B cell (primary cell): ENCODE measurements around the gene RERGL. TPM values are rescaled to one million over a fixed set of nuclear protein-coding genes. Genes with fewer than 3 reads are reported as not detected.

Experiments used
- ATAC-seq: fragments of 200-7000 bp; cut with Tn5 transposase; one replicate; pipeline ENCODE4 v1.10.0; 2021; ENCODE audit warnings: low read depth, mild to moderate bottlenecking, moderate number of reproducible peaks, moderate library complexity
- CTCF ChIA-PET: fragments of 350-600 bp; sonication (Branson Sonifier 250); formaldehyde crosslinking; loops from one replicate; lab custom pipeline; 2021; ENCODE audit warnings: antibody characterized with exemption, inconsistent platforms; lab: Charles Lee
- POLR2A ChIA-PET: fragments of 350-600 bp; sonication (Branson Sonifier 250); formaldehyde crosslinking; loops from one replicate; lab custom pipeline; 2021; ENCODE audit warnings: antibody characterized with exemption; lab: Charles Lee
- DNase-seq: peaks from one replicate; pipeline ENCODE4 v3.0.0; 2013
- H2AFZ ChIP-seq: 2 replicates; pipeline ENCODE4 v1.6.1; 2012; ENCODE audit warnings: mild to moderate bottlenecking, low read depth, low read length; ENCODE audit not compliant: insufficient read depth, poor library complexity, severe bottlenecking
- H3K27ac ChIP-seq, 2 donors: 1 replicate in 1 of 2; 2 replicates in 1 of 2; pipeline ENCODE4 v1.5.1; 2012 to 2013; ENCODE audit warnings: low read length in 2 of 2, mild to moderate bottlenecking in 2 of 2, moderate library complexity in 1 of 2
- H3K27me3 ChIP-seq, 4 experiments: fragments of 200-600 bp in 1 of 4; sonication (generic) in 1 of 4; replicated peaks in 1 of 4; 1 replicate in 2 of 4; 2 replicates in 2 of 4; pipeline versions ENCODE4 v1.6.1 to v1.7.0; 2013 to 2016; ENCODE audit warnings: low read length in 3 of 4, mild to moderate bottlenecking in 2 of 4, mixed read lengths in 1 of 4, moderate library complexity in 1 of 4; ENCODE audit not compliant: insufficient read depth in 4 of 4, control insufficient read depth in 3 of 4; ENCODE audit errors: control extremely low read depth in 1 of 4
- H3K36me3 ChIP-seq, 2 experiments: replicated peaks in 1 of 2; 1 replicate in 1 of 2; 2 replicates in 1 of 2; pipeline versions ENCODE4 v1.6.1 to v1.7.1; 2013; ENCODE audit warnings: low read length in 1 of 2; ENCODE audit not compliant: insufficient read depth in 2 of 2, control insufficient read depth in 1 of 2; ENCODE audit errors: control extremely low read depth in 1 of 2, extremely low read depth in 1 of 2
- H3K4me1 ChIP-seq, 2 donors: fragments of 200-600 bp in 1 of 2; sonication (generic) in 1 of 2; 1 replicate in 1 of 2; 2 replicates in 1 of 2; pipeline versions ENCODE4 v1.5.1 to v1.6.1; 2013 to 2017; ENCODE audit warnings: low read length in 2 of 2; ENCODE audit not compliant: control insufficient read depth in 2 of 2, insufficient read depth in 2 of 2
- H3K4me2 ChIP-seq: replicated peaks from 2 replicates; pipeline ENCODE3; 2012; ENCODE audit warnings: mild to moderate bottlenecking, low read depth, low read length; ENCODE audit not compliant: poor library complexity, severe bottlenecking
- H3K4me3 ChIP-seq, 5 experiments: fragments of 200-600 bp in 1 of 5; sonication (generic) in 1 of 5; 1 replicate in 3 of 5; 2 replicates in 2 of 5; pipeline versions ENCODE4 v1.5.1 to v1.7.0; 2011 to 2016; ENCODE audit warnings: low read length in 4 of 5, mild to moderate bottlenecking in 4 of 5, low read depth in 2 of 5, control low read depth in 1 of 5, moderate library complexity in 1 of 5; ENCODE audit not compliant: insufficient read depth in 1 of 5; ENCODE audit errors: control extremely low read depth in 1 of 5, extremely low read depth in 1 of 5
- H3K79me2 ChIP-seq: fragments of 200-600 bp; sonication (generic); one replicate; pipeline ENCODE4 v1.6.0; 2016; ENCODE audit warnings: low read length; ENCODE audit not compliant: control insufficient read depth, insufficient read depth
- H3K9ac ChIP-seq: fragments of 200-600 bp; sonication (generic); 2 replicates; pipeline ENCODE4 v1.6.1; 2017; ENCODE audit warnings: mild to moderate bottlenecking, low read length, moderate library complexity
- H3K9me3 ChIP-seq, 3 donors: one replicate each; pipeline versions ENCODE4 v1.6.1 to v1.7.1; 2013; ENCODE audit warnings: low read length in 2 of 3; ENCODE audit not compliant: control insufficient read depth in 2 of 3, insufficient read depth in 1 of 3; ENCODE audit errors: control extremely low read depth in 1 of 3
- H4K20me1 ChIP-seq: 2 replicates; pipeline ENCODE4 v1.6.0; 2012; ENCODE audit warnings: mild to moderate bottlenecking, low read length; ENCODE audit not compliant: insufficient read depth, control insufficient read depth, poor library complexity, severe bottlenecking
- H3K27ac Mint-ChIP-seq: one replicate; pipeline ENCODE4 v1.8.0; 2021; ENCODE audit warnings: mixed read lengths
- H3K27me3 Mint-ChIP-seq: one replicate; pipeline ENCODE4 v1.8.0; 2021; ENCODE audit warnings: mixed read lengths
- H3K4me1 Mint-ChIP-seq: one replicate; pipeline ENCODE4 v1.8.0; 2021; ENCODE audit warnings: mixed read lengths
- H3K4me3 Mint-ChIP-seq: one replicate; pipeline ENCODE4 v1.8.0; 2021; ENCODE audit warnings: mixed read lengths
- H3K9me3 Mint-ChIP-seq: one replicate; pipeline ENCODE4 v1.8.0; 2022; ENCODE audit warnings: mixed read lengths; ENCODE audit not compliant: insufficient read depth
- EZH2 ChIP-seq: IDR thresholded peaks from 2 replicates; pipeline ENCODE4 v1.6.1; 2012; ENCODE audit warnings: borderline replicate concordance, low read depth, mild to moderate bottlenecking, moderate library complexity, low read length; ENCODE audit not compliant: insufficient read depth, poor library complexity, severe bottlenecking
- WGBS: methylation state at CpG from one replicate; pipeline ENCODE4 v1.1.5; 2013; ENCODE audit warnings: missing lambda C conversion rate; ENCODE audit not compliant: insufficient coverage; 5-methylcytosine and 5-hydroxymethylcytosine counted together
- intact Hi-C: fragments of 100-400 bp; cut with micrococcal nuclease; formaldehyde crosslinking; loops from one replicate; pipeline ENCODE4 v1.10.0; 2022
- polyA plus RNA-seq: library from polyadenylated mRNA; depleted of rRNA; stranded (reverse); fragments of >200 nt; gene quantifications from 2 replicates; pipeline ENCODE4 v1.2.3, GENCODE V29; 2012
- total RNA-seq, 2 donors: library from RNA; stranded (reverse); fragments of 120-200 nt in 1 of 2; gene quantifications; 1 replicate in 1 of 2; 2 replicates in 1 of 2; pipeline versions ENCODE4 v1.2.3 to v1.2.4, GENCODE V29; 2013 to 2022
- TF ChIP-seq, protein P1 (sequence below): fragments of 200-600 bp; IDR thresholded peaks from one replicate; pipeline ENCODE4 v1.8.0; 2022; ENCODE audit warnings: antibody characterized with exemption, mild to moderate bottlenecking

RERGL gene
- total and polyA plus RNA-seq, 2 donors (not counting 1 experiment from before 2014, with no cell fraction given): not detected

DNA sequence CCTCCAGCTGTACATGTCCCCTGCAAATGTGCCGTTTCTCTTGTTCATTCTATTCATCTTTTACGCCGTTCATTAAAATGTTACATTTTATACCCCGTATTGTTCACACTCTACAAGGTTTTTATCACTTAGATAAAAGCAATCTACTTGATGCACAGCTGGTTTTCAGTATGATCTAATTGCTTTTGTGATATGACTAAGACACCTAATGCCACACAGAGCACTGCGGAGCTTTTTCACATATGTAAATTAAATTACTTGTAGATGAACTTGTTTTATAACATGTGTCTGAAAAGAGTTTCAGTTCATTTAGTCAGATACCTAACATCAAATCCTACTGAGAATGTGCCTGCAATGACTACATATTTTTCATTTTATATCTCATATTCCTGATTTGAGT is 40.9 kb upstream of the RERGL start:
- Histone ChIP-seq H3K79me2 (no peaks in the 10 kb centered on the region), H3K36me3 (no peaks in the 10 kb centered on the region), H3K4me1 (no peaks in the 10 kb centered on the region), H3K9me3 (peaks cover 3 to 15% (median 4%) of the 10 kb centered on the region in 3 donors), H3K9ac (no peak overlapping the region), H3K27me3 (no peaks in the 10 kb centered on the region), H3K27ac (no peak overlapping the region), H3K4me3 (no peak overlapping the region), H2AFZ (no peak overlapping the region), H4K20me1 (no peaks in the 10 kb centered on the region), H3K4me2 (no peak overlapping the region)
- ChIA-PET POLR2A (no interaction called here), CTCF (no interaction called here)
- intact Hi-C loops: no loop called here
- no peak overlapping the region for H3K4me3 Mint-ChIP-seq
- H3K9me3 Mint-ChIP-seq: no peaks in the 10 kb centered on the region
- H3K4me1 Mint-ChIP-seq: peaks cover 4% of the 10 kb centered on the region
- TF ChIP-seq EZH2: no peak
- TF ChIP-seq, protein P1, sequence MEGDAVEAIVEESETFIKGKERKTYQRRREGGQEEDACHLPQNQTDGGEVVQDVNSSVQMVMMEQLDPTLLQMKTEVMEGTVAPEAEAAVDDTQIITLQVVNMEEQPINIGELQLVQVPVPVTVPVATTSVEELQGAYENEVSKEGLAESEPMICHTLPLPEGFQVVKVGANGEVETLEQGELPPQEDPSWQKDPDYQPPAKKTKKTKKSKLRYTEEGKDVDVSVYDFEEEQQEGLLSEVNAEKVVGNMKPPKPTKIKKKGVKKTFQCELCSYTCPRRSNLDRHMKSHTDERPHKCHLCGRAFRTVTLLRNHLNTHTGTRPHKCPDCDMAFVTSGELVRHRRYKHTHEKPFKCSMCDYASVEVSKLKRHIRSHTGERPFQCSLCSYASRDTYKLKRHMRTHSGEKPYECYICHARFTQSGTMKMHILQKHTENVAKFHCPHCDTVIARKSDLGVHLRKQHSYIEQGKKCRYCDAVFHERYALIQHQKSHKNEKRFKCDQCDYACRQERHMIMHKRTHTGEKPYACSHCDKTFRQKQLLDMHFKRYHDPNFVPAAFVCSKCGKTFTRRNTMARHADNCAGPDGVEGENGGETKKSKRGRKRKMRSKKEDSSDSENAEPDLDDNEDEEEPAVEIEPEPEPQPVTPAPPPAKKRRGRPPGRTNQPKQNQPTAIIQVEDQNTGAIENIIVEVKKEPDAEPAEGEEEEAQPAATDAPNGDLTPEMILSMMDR: no peak
- DNase-seq (no peak), ATAC-seq (no peak)
- H3K27ac Mint-ChIP-seq: no peak overlapping the region
- WGBS: 93% methylated on average over 2 of the region's 5 CpGs
- no peaks in the 10 kb centered on the region for H3K27me3 Mint-ChIP-seq

- Histone ChIP-seq H3K4me2 (no peak overlapping the region), H4K20me1 (no peaks in the 10 kb centered on the region), H3K27ac (no peak overlapping the region), H3K9ac (no peak overlapping the region), H3K27me3 (no peaks in the 10 kb centered on the region), H3K9me3 (peaks cover 3 to 18% (median 10%) of the 10 kb centered on the region in 3 donors), H2AFZ (no peak overlapping the region), H3K4me3 (no peak overlapping the region), H3K36me3 (no peaks in the 10 kb centered on the region), H3K79me2 (no peaks in the 10 kb centered on the region), H3K4me1 (no peaks in the 10 kb centered on the region)
- intact Hi-C loops: no loop called here
- Mint-ChIP-seq H3K9me3 (no peaks in the 10 kb centered on the region), H3K27me3 (no peaks in the 10 kb centered on the region), H3K4me1 (no peaks in the 10 kb centered on the region), H3K27ac (no peak overlapping the region), H3K4me3 (no peak overlapping the region)
- ATAC-seq (no peak), DNase-seq (no peak)
- ChIA-PET POLR2A (no interaction called here), CTCF (no interaction called here)
- WGBS: 100% methylated on average over 3 of the region's 5 CpGs
- TF ChIP-seq, protein P1: no peak
- TF ChIP-seq EZH2: no peak
These were observed 33.7 kb upstream of the RERGL start for GRCh38 chr12:18123707-18124106.
